Activated CD4-positive, alpha-beta T cell treated with anti-CD3 and anti-CD28 coated beads, Interleukin-2, amount 10 ng/mL, durations not matched to agents 24 days and 14 days (primary cell): Measurements from ENCODE around the gene HMCES. TPM values are rescaled to one million over a fixed set of nuclear protein-coding genes. Genes with fewer than 3 reads are reported as not detected.

Experiments used
- total RNA-seq: library from RNA; stranded (reverse); gene quantifications from 2 replicates; pipeline ENCODE4 v1.2.3, GENCODE V29; 2022

Gene HMCES
- total RNA-seq, 1 donor from 2014 or later, result 62.6 TPM

Other genes starting within 250 kb of the HMCES start
- gene GP9, start 218.1 kb upstream of the HMCES start, total RNA-seq, result not detected in 2 replicates
- 42.5 and 44.3 TPM in 2 replicates for gene RAB43, start 157.1 kb upstream of the HMCES start, total RNA-seq
- gene ISY1, start 117.8 kb upstream of the HMCES start, total RNA-seq, result 73.8 and 83.7 TPM in 2 replicates
- gene CNBP, start 95.0 kb upstream of the HMCES start, total RNA-seq, result 422 and 430 TPM in 2 replicates
- gene COPG1, start 29.3 kb upstream of the HMCES start, total RNA-seq, result 142 and 164 TPM in 2 replicates
- 0.40 and 0.63 TPM in 2 replicates for gene EFCAB12, start 149.8 kb downstream of the HMCES start, total RNA-seq
- gene MBD4, start 161.1 kb downstream of the HMCES start, total RNA-seq, result 40.8 and 50.7 TPM in 2 replicates
- 12.3 and 13.7 TPM in 2 replicates for gene IFT122, start 161.4 kb downstream of the HMCES start, total RNA-seq
- gene RHO, start 249.8 kb downstream of the HMCES start, total RNA-seq, result not detected in 2 replicates